Kidney tubule cell (primary cell): ENCODE results near the gene EGFR.
A peak's percentile ranks its signal among the peaks of the same experiment; 100 is the strongest.

ENCODE experiments used
- DNase-seq: peaks from one replicate; pipeline ENCODE4 v3.0.0-alpha.2; 2018; ENCODE audit warnings: low spot score

Gene EGFR

GRCh38 chr7:55127622-55128081, 108.8 kb downstream of the EGFR start:
- no peak for DNase-seq

GRCh38 chr7:55128693-55129394, 110.0 kb downstream of the EGFR start:
- no peak for DNase-seq

GRCh38 chr7:55129541-55130394, 111.0 kb downstream of the EGFR start:
- DNase-seq: peak; percentile 78

DNA sequence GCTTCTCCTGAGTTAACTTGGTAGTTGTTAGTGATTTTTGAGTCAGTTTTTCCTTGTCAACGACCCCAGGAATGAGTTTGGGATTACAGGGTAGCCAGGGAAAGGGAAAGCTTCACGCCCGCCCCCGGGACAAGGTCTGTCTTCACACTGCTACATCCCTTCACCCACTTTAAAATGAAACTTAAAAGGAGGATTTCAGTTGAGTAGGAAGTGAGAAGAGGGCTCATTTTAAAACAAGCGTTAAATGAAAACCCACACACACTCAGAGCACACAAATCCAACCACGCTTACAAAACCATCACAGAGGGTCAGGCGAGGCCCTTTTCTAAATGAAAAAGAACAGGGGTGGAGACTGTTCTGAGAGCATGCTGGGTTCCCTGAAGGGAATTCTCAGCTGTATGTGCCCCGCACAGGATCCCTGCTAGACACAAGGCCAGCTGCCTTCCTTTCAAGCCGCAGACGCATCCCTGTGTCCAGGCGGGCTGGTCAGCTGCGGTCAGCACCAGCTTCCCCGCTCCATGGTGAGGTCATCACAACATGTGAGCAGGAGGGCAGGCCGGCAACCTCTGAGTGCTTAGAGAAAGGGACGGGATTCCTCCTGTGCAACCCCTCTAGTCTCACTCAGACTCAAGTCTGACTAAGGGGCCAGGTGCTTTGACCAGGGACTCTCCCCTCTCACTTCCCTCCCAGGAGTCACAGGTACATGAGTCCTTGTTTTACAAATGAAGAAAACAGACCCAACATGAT, 111.8 kb downstream of the EGFR start:
- peak; percentile 95 for DNase-seq

GRCh38 chr7:55131142-55131929, 112.5 kb downstream of the EGFR start:
- no peak for DNase-seq

GRCh38 chr7:55132550-55132889, 113.7 kb downstream of the EGFR start:
- DNase-seq: no peak

DNA sequence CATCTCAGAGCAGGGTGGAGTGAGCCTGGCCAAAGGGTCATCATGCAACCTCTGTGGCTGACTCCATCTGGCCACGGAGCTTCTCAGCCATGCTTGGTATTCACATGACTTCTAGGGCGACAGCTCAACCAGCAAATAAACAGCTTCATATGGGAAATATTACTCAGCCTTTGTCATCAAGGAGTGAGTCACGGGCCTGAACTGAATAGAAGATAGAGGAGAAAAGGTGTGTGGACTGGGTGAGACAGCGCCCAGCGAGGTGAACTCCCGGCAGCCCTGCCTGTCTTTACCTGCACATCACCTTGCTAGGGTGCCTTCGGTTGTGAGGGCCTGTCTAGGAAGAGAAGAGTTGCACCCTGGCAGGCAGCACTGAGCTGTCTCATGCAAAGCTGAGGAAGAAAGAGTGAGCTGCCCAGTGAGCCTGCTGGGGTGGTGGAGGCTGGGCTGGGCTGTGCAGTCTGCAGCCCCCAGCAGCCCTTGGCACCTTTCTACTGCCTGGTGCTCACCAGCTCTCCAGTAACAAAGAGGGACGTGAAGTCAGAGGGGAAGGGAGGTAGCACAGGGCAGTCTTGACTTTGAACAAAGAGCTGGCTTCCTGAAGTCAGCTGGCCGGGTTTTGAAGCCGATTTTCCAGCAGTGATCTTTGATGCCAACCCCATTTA, 114.2 kb downstream of the EGFR start:
- peak; percentile 100 for DNase-seq

DNA sequence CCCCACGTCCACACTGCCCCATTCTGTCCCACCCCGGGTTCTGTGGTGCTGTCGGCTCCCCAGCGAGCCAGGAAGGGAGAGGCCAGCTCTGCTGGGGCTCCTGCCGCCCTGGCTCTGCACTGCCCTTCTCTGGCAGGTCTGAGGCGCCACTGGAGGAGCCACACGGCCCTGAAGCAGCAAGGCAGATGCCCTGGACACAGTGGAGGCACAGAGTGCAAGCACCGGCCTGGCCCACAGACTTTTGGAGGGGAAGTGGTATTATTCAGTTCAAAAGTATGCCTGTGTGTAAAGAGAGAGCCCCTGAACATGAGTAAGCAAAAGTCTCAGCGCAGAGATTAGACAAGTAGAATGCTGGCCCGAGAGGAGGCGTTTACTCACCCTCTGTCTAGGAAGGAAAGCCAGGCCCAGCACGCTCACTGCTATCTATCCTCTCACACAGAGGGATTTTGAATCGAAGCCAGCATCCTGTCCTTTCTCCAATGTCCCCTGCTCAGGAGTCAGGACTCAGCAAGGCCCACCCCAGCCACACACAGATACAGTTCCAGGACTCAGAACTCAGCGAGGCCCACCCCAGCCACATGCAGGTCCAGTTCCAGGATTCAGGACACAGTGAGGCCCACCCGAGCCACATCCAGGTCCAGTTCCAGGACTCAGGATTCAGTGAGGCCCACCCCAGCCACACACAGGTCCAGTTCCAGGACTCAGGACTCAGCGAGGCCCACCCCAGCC, 115.0 kb downstream of the EGFR start:
- peak; percentile 97 for DNase-seq

- DNase-seq: no peak
Measured at GRCh38 chr7:55134359-55134725, 115.5 kb downstream of the EGFR start.

GRCh38 chr7:55134786-55135185, 116.0 kb downstream of the EGFR start:
- no peak for DNase-seq

DNA sequence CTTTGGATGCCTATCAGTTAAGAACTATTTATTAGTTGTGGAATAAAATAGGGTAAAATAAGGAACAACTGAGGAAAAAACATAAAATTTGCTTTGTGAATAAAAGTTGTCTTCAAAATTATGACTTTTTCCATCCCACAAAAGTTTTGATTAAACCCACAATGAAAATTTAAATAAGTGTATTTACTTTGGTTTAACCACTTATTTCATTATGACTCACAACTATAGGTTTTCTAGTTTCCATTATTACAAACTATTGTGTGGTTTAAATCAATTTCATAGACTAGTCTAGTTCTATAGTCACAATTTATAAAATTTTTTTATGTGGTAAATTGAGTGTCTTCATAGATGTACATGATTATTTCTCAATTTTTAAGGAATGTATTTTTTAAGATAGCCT, 116.6 kb downstream of the EGFR start:
- DNase-seq: no peak

- DNase-seq: no peak
Measured at GRCh38 chr7:55138663-55139062, 119.8 kb downstream of the EGFR start.

- peak; percentile 68 for DNase-seq
Measured at GRCh38 chr7:55140221-55140940, 121.6 kb downstream of the EGFR start.

DNA sequence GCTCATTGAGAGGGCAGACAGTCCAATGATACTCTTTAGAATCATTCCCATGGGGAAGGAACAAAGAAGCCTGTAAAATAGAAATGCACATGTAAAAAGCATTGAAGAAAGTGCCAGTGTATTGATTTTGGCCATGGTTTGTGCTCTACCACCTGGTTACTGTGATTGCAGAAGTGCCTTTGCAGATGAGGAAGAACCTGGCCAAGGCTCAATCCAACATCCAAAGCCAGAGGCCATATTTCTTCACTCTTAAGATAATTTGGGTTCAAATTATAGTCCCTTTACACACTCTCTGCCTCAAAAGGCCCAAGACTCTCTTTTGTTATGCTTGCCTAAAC, 122.1 kb downstream of the EGFR start:
- DNase-seq: no peak

DNA sequence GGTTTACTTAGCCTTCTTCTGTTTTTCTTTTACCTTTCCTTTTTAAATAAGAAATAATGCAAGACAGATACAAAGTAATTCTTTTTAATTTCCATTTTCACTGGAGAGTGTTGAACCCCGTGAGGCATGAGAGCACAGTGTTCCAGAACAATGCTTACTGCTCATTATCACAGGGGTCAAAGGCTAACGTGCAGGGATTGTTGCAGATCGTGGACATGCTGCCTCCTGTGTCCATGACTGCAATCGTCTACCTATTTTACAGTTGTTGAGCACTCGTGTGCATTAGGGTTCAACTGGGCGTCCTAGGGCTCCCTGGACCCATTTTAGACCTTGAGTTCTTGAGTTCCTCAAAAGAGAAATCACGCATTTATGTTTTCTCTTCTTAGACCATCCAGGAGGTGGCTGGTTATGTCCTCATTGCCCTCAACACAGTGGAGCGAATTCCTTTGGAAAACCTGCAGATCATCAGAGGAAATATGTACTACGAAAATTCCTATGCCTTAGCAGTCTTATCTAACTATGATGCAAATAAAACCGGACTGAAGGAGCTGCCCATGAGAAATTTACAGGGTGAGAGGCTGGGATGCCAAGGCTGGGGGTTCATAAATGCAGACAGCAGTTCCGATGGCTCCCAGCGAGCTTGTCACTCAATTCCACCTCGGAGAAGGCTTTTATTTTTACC, 124.2 kb downstream of the EGFR start:
- no peak for DNase-seq

GRCh38 chr7:55144333-55145317, 125.8 kb downstream of the EGFR start:
- peak; percentile 92 for DNase-seq

DNA sequence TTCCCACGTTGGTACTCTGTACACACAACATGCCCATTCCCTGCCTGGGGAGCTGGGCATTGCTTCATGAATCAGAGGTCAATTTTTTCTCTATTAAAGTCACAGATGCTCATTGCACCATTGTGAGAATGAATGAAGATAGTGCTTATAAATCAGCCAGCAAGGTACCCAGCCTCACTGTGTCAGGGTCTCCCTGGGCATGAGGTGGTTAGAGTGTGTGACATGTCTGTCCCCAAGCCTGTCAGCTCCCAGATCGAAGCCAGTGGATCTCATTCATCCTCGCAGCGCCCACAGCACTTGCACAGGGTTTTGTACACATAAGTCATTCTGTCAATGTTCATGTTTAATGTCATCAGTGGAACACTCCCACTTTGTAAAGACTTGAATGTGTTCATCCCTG, 126.8 kb downstream of the EGFR start:
- no peak for DNase-seq

- DNase-seq: no peak
Measured at GRCh38 chr7:55147101-55147500, 128.3 kb downstream of the EGFR start.
